ENCODE measurements around the gene SNRPA. TPM values are rescaled to one million over a fixed set of nuclear protein-coding genes. Genes with fewer than 3 reads are reported as not detected.
A peak's percentile ranks its signal among the peaks of the same experiment; 100 is the strongest.

Gene SNRPA
- total and polyA plus RNA-seq, 7 donors = 21.5 to 43.6 (median 32.1) TPM

- Histone ChIP-seq H3K4me3 (peak overlapping the region; percentile 85), H3K4me1 (peaks cover 12% of the 10 kb centered on the region), H3K27me3 (ENCODE audit: insufficient read depth in 3 of 3, low read length in 2 of 3) (no peaks in the 10 kb centered on the region), H3K36me3 (ENCODE audit: insufficient read depth in 1 of 2, low read depth in 1 of 2) (no peaks in the 10 kb centered on the region), H3K27ac (peak overlapping the region; percentile 98), H3K9me3 (no peaks in the 10 kb centered on the region)
- TF ChIP-seq CTCF (IDR thresholded peaks at IDR 0.05) = no peak
- WGBS, 3 donors = 0 to 1% (median 0%) methylated on average over 10 of the region's 10 CpGs
- no peak for DNase-seq
- intact Hi-C loops (cut with DNase I) = loop anchor here in 1 of 2 donors (2.0 kb wide), 1 partner anchor 25 kb away; no protein-coding TSS in a partner anchor
- no peak for ATAC-seq
These were observed 26.6 kb downstream of the SNRPA start for GRCh38 chr19:40777645-40777936.

- ATAC-seq = peak; percentile 96 to 97 (median 96)
- 0 to 1% (median 0%) methylated on average over 53 to 56 of the region's 56 CpGs for WGBS, 3 donors
These were observed 27.1 kb downstream of the SNRPA start, which contains the start of gene RAB4B for GRCh38 chr19:40777937-40778705. TSS of gene RAB4B (plus strand) at chr19:40778247. CDS start at chr19:40778376, 129 bp downstream.

GRCh38 chr19:40778706-40779284 is 27.8 kb downstream of the SNRPA start:
- Histone ChIP-seq H3K9me3 (no peaks in the 10 kb centered on the region), H3K36me3 (ENCODE audit: insufficient read depth in 1 of 2, low read depth in 1 of 2) (peaks cover 0 to 2% of the 10 kb centered on the region in 2 donors), H3K4me1 (peaks cover 12% of the 10 kb centered on the region), H3K27me3 (ENCODE audit: insufficient read depth in 3 of 3, low read length in 2 of 3) (no peaks in the 10 kb centered on the region), H3K27ac (peak overlapping the region; percentile 98), H3K4me3 (peak overlapping the region; percentile 85)
- WGBS, 3 donors = 11 to 18% (median 16%) methylated on average over 7 of the region's 7 CpGs
- no peak for TF ChIP-seq CTCF (IDR thresholded peaks at IDR 0.05)
- intact Hi-C loops (cut with DNase I) = loop anchor here in 1 of 2 donors (1.0 kb wide), 1 partner anchor 20 kb away; no protein-coding TSS in a partner anchor
- DNase-seq (no peak), ATAC-seq (no peak)

More at GRCh38 chr19:40777937-40778705, 27.1 kb downstream of the SNRPA start, which contains the start of gene RAB4B:
- peaks cover 12% of the 10 kb centered on the region for H3K4me1 ChIP-seq
- peak; percentile 100 for DNase-seq
- H3K9me3 ChIP-seq = no peaks in the 10 kb centered on the region
- H3K27me3 ChIP-seq (ENCODE audit: insufficient read depth in 3 of 3, low read length in 2 of 3) = no peaks in the 10 kb centered on the region
- intact Hi-C loops (cut with DNase I) = loop anchor here in 1 of 2 donors (1.0 to 2.0 kb wide), 2 partner anchors 20 to 25 kb away; no protein-coding TSS in a partner anchor
- no peaks in the 10 kb centered on the region for H3K36me3 ChIP-seq (ENCODE audit: insufficient read depth in 1 of 2, low read depth in 1 of 2)
- peak within 1 kb of the TSS; percentile 98 for H3K27ac ChIP-seq
- H3K4me3 ChIP-seq = peak within 1 kb of the TSS; percentile 85
- no peak for TF ChIP-seq CTCF (IDR thresholded peaks at IDR 0.05)

- TF ChIP-seq CTCF (IDR thresholded peaks at IDR 0.05) = no peak
- Histone ChIP-seq H3K27ac (no peak overlapping the region), H3K9me3 (no peaks in the 10 kb centered on the region), H3K36me3 (ENCODE audit: insufficient read depth in 1 of 2, low read depth in 1 of 2) (peaks cover 0 to 17% of the 10 kb centered on the region in 2 donors), H3K4me3 (no peak overlapping the region), H3K27me3 (ENCODE audit: insufficient read depth in 3 of 3, low read length in 2 of 3) (no peaks in the 10 kb centered on the region), H3K4me1 (peaks cover 12% of the 10 kb centered on the region)
- DNase-seq (no peak), ATAC-seq (no peak)
- intact Hi-C loops (cut with DNase I) = no loop called here
- 98% methylated on average over 5 of the region's 5 CpGs for WGBS, 3 donors
These were observed 29.6 kb downstream of the SNRPA start for GRCh38 chr19:40780582-40780981.

All from psoas muscle (tissue), 8 donors.